GM19438 (cell line): Measurements from ENCODE around the gene EBI3.
"Not testable (repeated sequence)": the region's sequence is repeated elsewhere in the genome, so short reads cannot be mapped to it uniquely, and the experiment has no call there.

Experiments used
- ATAC-seq: cut with Tn5 transposase; IDR thresholded peaks from one replicate; pipeline ENCODE4 v1.9.1; 2021; ENCODE audit warnings: low read depth; ENCODE audit not compliant: unreplicated experiment

EBI3 gene

GRCh38 chr19:4199699-4200293, 29.5 kb upstream of the EBI3 start:
- no peak for ATAC-seq

GRCh38 chr19:4200940-4201542, 28.3 kb upstream of the EBI3 start:
- ATAC-seq = no peak

GRCh38 chr19:4201798-4202197, 27.5 kb upstream of the EBI3 start:
- no peak for ATAC-seq

- ATAC-seq = no peak
Measured at GRCh38 chr19:4206818-4207484, 22.4 kb upstream of the EBI3 start.

GRCh38 chr19:4208385-4209094, 20.8 kb upstream of the EBI3 start:
- no peak for ATAC-seq

- no peak for ATAC-seq
Measured at GRCh38 chr19:4210166-4210731, 19.1 kb upstream of the EBI3 start.

- no peak for ATAC-seq
Measured at GRCh38 chr19:4213116-4213515, 16.2 kb upstream of the EBI3 start.

GRCh38 chr19:4215807-4216206, 13.5 kb upstream of the EBI3 start:
- ATAC-seq = no peak

GRCh38 chr19:4216846-4217245, 12.5 kb upstream of the EBI3 start:
- ATAC-seq = no peak

- no peak for ATAC-seq
Measured at GRCh38 chr19:4217429-4218264, 11.7 kb upstream of the EBI3 start.

- ATAC-seq = not testable (repeated sequence)
Measured at GRCh38 chr19:4218523-4218922, 10.8 kb upstream of the EBI3 start.

- no peak for ATAC-seq
Measured at GRCh38 chr19:4220188-4220587, 9.1 kb upstream of the EBI3 start.

GRCh38 chr19:4224470-4224869, 4.9 kb upstream of the EBI3 start:
- no peak for ATAC-seq

- ATAC-seq = no peak
Measured at GRCh38 chr19:4225885-4226284, 3.4 kb upstream of the EBI3 start.

- no peak for ATAC-seq
Measured at GRCh38 chr19:4227771-4228170, 1.6 kb upstream of the EBI3 start.

GRCh38 chr19:4228765-4229178, 551 bp upstream of the EBI3 start:
- ATAC-seq = no peak

GRCh38 chr19:4230237-4230636, 914 bp downstream of the EBI3 start:
- not testable (repeated sequence) for ATAC-seq

GRCh38 chr19:4231521-4231920, 2.2 kb downstream of the EBI3 start:
- ATAC-seq = not testable (repeated sequence)

GRCh38 chr19:4232139-4232538, 2.8 kb downstream of the EBI3 start:
- ATAC-seq = not testable (repeated sequence)

GRCh38 chr19:4232614-4233281, 3.4 kb downstream of the EBI3 start:
- no peak for ATAC-seq
